Fibroblast of peridontal ligament (primary cell): ENCODE results near the gene STX10.
"Not testable (repeated sequence)": the region's sequence is repeated elsewhere in the genome, so short reads cannot be mapped to it uniquely, and the experiment has no call there.

Experiments
- DNase-seq: peaks from one replicate; pipeline ENCODE4 v3.0.0-alpha.2; 2010; ENCODE audit errors: extremely low read depth

The STX10 gene

GRCh38 chr19:13164343-13165161 lies 14.4 kb upstream of the STX10 start:
- no peak for DNase-seq

GRCh38 chr19:13163609-13164342 lies 13.6 kb upstream of the STX10 start:
- peak; percentile 72 for DNase-seq

- peak; percentile 98 for DNase-seq
Measured at GRCh38 chr19:13162724-13163608, 12.8 kb upstream of the STX10 start.

- DNase-seq: peak; percentile 57
Measured at GRCh38 chr19:13160557-13160956, 10.4 kb upstream of the STX10 start.

- DNase-seq: no peak
Measured at GRCh38 chr19:13159713-13160112, 9.5 kb upstream of the STX10 start.

- peak; percentile 74 for DNase-seq
Measured at GRCh38 chr19:13155472-13156359, 5.5 kb upstream of the STX10 start.

GRCh38 chr19:13154911-13155471 lies 4.8 kb upstream of the STX10 start:
- DNase-seq: peak; percentile 62

GRCh38 chr19:13154241-13154778 lies 4.1 kb upstream of the STX10 start:
- DNase-seq: peak; percentile 92

GRCh38 chr19:13153569-13154240 lies 3.5 kb upstream of the STX10 start:
- DNase-seq: no peak

GRCh38 chr19:13152974-13153568 lies 2.9 kb upstream of the STX10 start:
- peak; percentile 94 for DNase-seq

GRCh38 chr19:13152356-13152973 lies 2.3 kb upstream of the STX10 start:
- DNase-seq: no peak

GRCh38 chr19:13151605-13152355 lies 1.6 kb upstream of the STX10 start:
- peak; percentile 96 for DNase-seq

GRCh38 chr19:13150931-13151604 lies 893 bp upstream of the STX10 start:
- DNase-seq: no peak

GRCh38 chr19:13149628-13150186 lies 468 bp downstream of the STX10 start:
- no peak for DNase-seq

- not testable (repeated sequence) for DNase-seq
Measured at GRCh38 chr19:13149173-13149627, 975 bp downstream of the STX10 start.

- DNase-seq: peak; percentile 61
Measured at GRCh38 chr19:13146763-13147563, 3.2 kb downstream of the STX10 start.
